Right cardiac atrium (tissue), 5 donors: Measurements from ENCODE around the gene EPHA2. TPM values are rescaled to one million over a fixed set of nuclear protein-coding genes. Genes with fewer than 3 reads are reported as not detected.

Experiments used
- ATAC-seq, 2 donors: fragments of 200-7000 bp; cut with Tn5 transposase; one replicate each; pipeline versions ENCODE4 v1.8.0 to v1.9.1; 2020; ENCODE audit warnings: moderate library complexity in 2 of 2, mild to moderate bottlenecking in 1 of 2
- DNase-seq, 3 donors: peaks; one replicate each; pipeline ENCODE4 v3.0.0-alpha.2; 2020
- H3K27ac ChIP-seq: one replicate; pipeline ENCODE4 v1.5.1; 2013; ENCODE audit warnings: mild to moderate bottlenecking, low read length, control low read depth, moderate library complexity
- H3K27me3 ChIP-seq: one replicate; pipeline ENCODE4 v1.6.1; 2013; ENCODE audit not compliant: control insufficient read depth, insufficient read depth
- H3K4me1 ChIP-seq: one replicate; pipeline ENCODE4 v1.6.1; 2013; ENCODE audit warnings: low read length; ENCODE audit not compliant: control insufficient read depth, insufficient read depth
- H3K4me3 ChIP-seq: one replicate; pipeline ENCODE4 v1.5.1; 2013; ENCODE audit warnings: low read length, control low read depth
- H3K9me3 ChIP-seq: one replicate; pipeline ENCODE4 v1.6.1; 2013; ENCODE audit warnings: low read length; ENCODE audit not compliant: control insufficient read depth
- WGBS: extraction: QIAGEN DNeasy Blood & Tissue Kit; methylation state at CpG from one replicate; pipeline ENCODE4 v1.1.7; 2013; 5-methylcytosine and 5-hydroxymethylcytosine counted together
- intact Hi-C, 4 donors: fragments of 100-400 bp; cut with DNase I; formaldehyde crosslinking; loops; one replicate each; pipeline versions ENCODE4 v1.11.0 to v1.14.0; 2022 to 2023
- polyA plus RNA-seq: library from polyadenylated mRNA; stranded (reverse); fragments of 200-250 nt; gene quantifications from one replicate; pipeline ENCODE4 v1.2.3, GENCODE V29; 2013
- total RNA-seq, 4 donors: library from RNA; stranded (reverse); fragmentation: NEBNext Ultra II Directional; extraction: Animal tissue kit (Norgen Biotek cat#: 25700); gene quantifications; one replicate each; pipeline ENCODE4 v1.2.1, GENCODE V29; 2021
- donor health status: healthy with polysubstance abuse.
- donor health status: DM: no; HTN: yes; CAD: no.
- donor health status: DM: no; HTN: no; CAD: no.
- donor health status: DM: no; HTN: yes; CAD: no; lungs with severe emphysema.
- donor health status: DM: yes; HTN: yes; CAD: no.

The EPHA2 gene
- total and polyA plus RNA-seq, 5 donors = 6.4 to 15.7 (median 8.9) TPM

- peaks cover 14% of the 10 kb centered on the region for H3K4me1 ChIP-seq
- peak overlapping the region; percentile 29 for H3K27ac ChIP-seq
- DNase-seq (peak in 2 of 3 donors; percentile 62), ATAC-seq (no peak)
- 16% methylated on average over 17 of the region's 17 CpGs for WGBS
- H3K9me3 ChIP-seq = no peaks in the 10 kb centered on the region
- H3K27me3 ChIP-seq = no peaks in the 10 kb centered on the region
- intact Hi-C loops = no loop called here
- peak overlapping the region; percentile 71 for H3K4me3 ChIP-seq
Observed at GRCh38 chr1:16153999-16154673, 1.7 kb downstream of the EPHA2 start.

GRCh38 chr1:16153096-16153998 lies 2.5 kb downstream of the EPHA2 start:
- Histone ChIP-seq H3K4me3 (peak overlapping the region; percentile 71), H3K9me3 (no peaks in the 10 kb centered on the region), H3K27ac (peak overlapping the region; percentile 52), H3K27me3 (no peaks in the 10 kb centered on the region), H3K4me1 (peaks cover 14% of the 10 kb centered on the region)
- peak in 1 of 3 donors; percentile 41 for DNase-seq
- ATAC-seq = no peak
- 47% methylated on average over 13 of the region's 13 CpGs for WGBS
- intact Hi-C loops = no loop called here

GRCh38 chr1:16152481-16153087 lies 3.3 kb downstream of the EPHA2 start:
- ATAC-seq (peak; percentile 3 to 45), DNase-seq (peak in 2 of 3 donors; percentile 62 to 74)
- peaks cover 14% of the 10 kb centered on the region for H3K4me1 ChIP-seq
- intact Hi-C loops = no loop called here
- no peaks in the 10 kb centered on the region for H3K27me3 ChIP-seq
- WGBS = 48% methylated on average over 16 of the region's 16 CpGs
- H3K27ac ChIP-seq = peak overlapping the region; percentile 66
- no peak overlapping the region for H3K4me3 ChIP-seq
- no peaks in the 10 kb centered on the region for H3K9me3 ChIP-seq

- DNase-seq (no peak), ATAC-seq (no peak)
- Histone ChIP-seq H3K9me3 (no peaks in the 10 kb centered on the region), H3K27ac (peak overlapping the region; percentile 29), H3K27me3 (no peaks in the 10 kb centered on the region), H3K4me1 (peaks cover 18% of the 10 kb centered on the region), H3K4me3 (no peak overlapping the region)
- 75% methylated on average over 4 of the region's 4 CpGs for WGBS
- intact Hi-C loops = no loop called here
Observed at GRCh38 chr1:16151995-16152384, 3.9 kb downstream of the EPHA2 start.

- ATAC-seq (no peak), DNase-seq (peak in 1 of 3 donors; percentile 69)
- intact Hi-C loops = no loop called here
- 46% methylated on average over 9 of the region's 9 CpGs for WGBS
- H3K27me3 ChIP-seq = no peaks in the 10 kb centered on the region
- no peak overlapping the region for H3K4me3 ChIP-seq
- peaks cover 24% of the 10 kb centered on the region for H3K4me1 ChIP-seq
- H3K27ac ChIP-seq = peak overlapping the region; percentile 25
- H3K9me3 ChIP-seq = no peaks in the 10 kb centered on the region
Observed at GRCh38 chr1:16151196-16151994, 4.5 kb downstream of the EPHA2 start.

GRCh38 chr1:16150508-16150907 lies 5.4 kb downstream of the EPHA2 start:
- Histone ChIP-seq H3K27me3 (no peaks in the 10 kb centered on the region), H3K27ac (peak overlapping the region; percentile 18), H3K4me1 (peaks cover 24% of the 10 kb centered on the region), H3K9me3 (no peaks in the 10 kb centered on the region), H3K4me3 (no peak overlapping the region)
- ATAC-seq (no peak), DNase-seq (peak in 1 of 3 donors; percentile 39)
- 64% methylated on average over 6 of the region's 6 CpGs for WGBS
- intact Hi-C loops = no loop called here

- WGBS = 78% methylated on average over 12 of the region's 12 CpGs
- Histone ChIP-seq H3K4me1 (peaks cover 24% of the 10 kb centered on the region), H3K4me3 (no peak overlapping the region), H3K27me3 (no peaks in the 10 kb centered on the region), H3K27ac (no peak overlapping the region), H3K9me3 (no peaks in the 10 kb centered on the region)
- intact Hi-C loops = no loop called here
- no peak for ATAC-seq
- DNase-seq = no peak
Observed at GRCh38 chr1:16149702-16150488, 6.0 kb downstream of the EPHA2 start.

GRCh38 chr1:16149146-16149545 lies 6.7 kb downstream of the EPHA2 start:
- ATAC-seq (no peak), DNase-seq (no peak)
- H3K4me1 ChIP-seq = peaks cover 31% of the 10 kb centered on the region
- intact Hi-C loops = no loop called here
- 88% methylated on average over 7 of the region's 7 CpGs for WGBS
- H3K27ac ChIP-seq = no peak overlapping the region
- no peaks in the 10 kb centered on the region for H3K9me3 ChIP-seq
- H3K27me3 ChIP-seq = no peaks in the 10 kb centered on the region
- no peak overlapping the region for H3K4me3 ChIP-seq

- Histone ChIP-seq H3K27ac (no peak overlapping the region), H3K27me3 (no peaks in the 10 kb centered on the region), H3K4me3 (no peak overlapping the region), H3K4me1 (peaks cover 31% of the 10 kb centered on the region), H3K9me3 (no peaks in the 10 kb centered on the region)
- intact Hi-C loops = no loop called here
- DNase-seq (no peak), ATAC-seq (no peak)
- 85% methylated on average over 39 of the region's 39 CpGs for WGBS
Observed at GRCh38 chr1:16148329-16149092, 7.4 kb downstream of the EPHA2 start.
